GM18520 (cell line): ENCODE measurements around the gene KIR3DL2.
"Not testable (repeated sequence)": the region's sequence is repeated elsewhere in the genome, so short reads cannot be mapped to it uniquely, and the experiment has no call there.

Experiments
- ATAC-seq: cut with Tn5 transposase; IDR thresholded peaks from one replicate; pipeline ENCODE4 v1.9.1; 2021; ENCODE audit not compliant: unreplicated experiment

Gene KIR3DL2

GRCh38 chr19:54863459-54863858 lies 13.2 kb downstream of the KIR3DL2 start:
- not testable (repeated sequence) for ATAC-seq

- no peak for ATAC-seq
Observed at GRCh38 chr19:54871696-54872095, 21.5 kb downstream of the KIR3DL2 start.

DNA sequence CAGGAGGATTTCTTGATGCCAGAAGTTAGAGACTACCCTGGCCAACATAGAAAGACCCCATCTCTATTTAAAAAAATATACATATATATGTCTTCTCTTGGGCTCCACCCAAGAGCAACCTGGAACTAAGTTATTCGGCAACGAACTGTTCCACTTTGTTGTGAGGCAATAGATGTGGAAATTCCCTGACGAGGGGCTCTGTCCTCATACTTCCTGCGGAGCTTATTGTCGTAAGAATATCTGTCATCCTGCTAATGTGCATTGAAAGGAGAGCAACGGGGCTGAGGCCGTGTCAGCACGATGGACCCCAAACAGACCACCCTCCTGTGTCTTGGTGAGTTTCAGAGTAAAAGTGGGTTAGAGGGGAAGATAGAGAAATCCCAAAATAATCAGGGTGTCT lies 23.7 kb downstream of the KIR3DL2 start, which contains the start of gene FCAR:
FCAR (plus strand) TSS at position 246 of the 400 bp plus-strand sequence; CDS start at position 301, 55 bp downstream.
- ATAC-seq, result no peak

- no peak for ATAC-seq
Observed at GRCh38 chr19:54875506-54875905, 25.3 kb downstream of the KIR3DL2 start.

GRCh38 chr19:54877471-54877870 lies 27.2 kb downstream of the KIR3DL2 start:
- no peak for ATAC-seq

DNA sequence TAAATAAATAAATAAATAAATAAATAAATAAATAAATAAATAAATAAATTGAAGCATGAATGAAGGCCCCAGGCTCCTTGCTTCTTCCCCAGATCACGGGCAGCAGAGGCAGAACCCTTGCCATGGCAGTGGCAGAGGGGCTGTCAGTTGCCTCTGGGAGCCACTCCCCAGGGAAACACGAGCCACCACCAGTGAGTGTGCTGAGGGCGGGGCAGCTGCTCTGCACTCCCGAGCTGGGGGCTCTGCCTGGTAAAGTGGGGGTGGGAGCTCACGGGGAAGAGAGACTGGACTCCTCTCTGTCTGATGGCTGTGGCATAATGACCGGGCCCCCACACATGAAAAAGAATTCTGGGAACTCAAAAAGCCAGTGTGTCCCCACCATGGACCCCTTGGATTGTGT lies 31.6 kb downstream of the KIR3DL2 start:
- ATAC-seq, result no peak

DNA sequence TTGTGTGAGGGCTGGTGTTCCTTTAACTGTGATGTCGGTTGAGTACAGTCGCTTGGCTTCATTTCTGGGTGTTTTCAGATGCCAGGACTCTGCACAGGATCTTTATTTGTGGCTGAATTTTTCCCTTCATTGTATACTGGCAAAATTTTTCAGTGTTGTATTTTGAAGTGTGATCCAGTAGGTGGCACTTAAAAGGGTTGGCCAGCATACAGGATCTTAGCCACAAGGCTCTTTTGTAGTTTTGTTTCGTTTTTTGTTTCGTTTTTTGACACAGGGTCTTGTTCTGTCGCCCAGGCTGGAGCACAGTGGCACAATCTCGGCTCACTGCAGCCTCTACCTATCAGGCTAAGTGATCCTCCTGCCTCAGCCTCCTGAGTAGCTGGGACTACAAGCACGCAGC lies 32.5 kb downstream of the KIR3DL2 start:
- ATAC-seq, result no peak

DNA sequence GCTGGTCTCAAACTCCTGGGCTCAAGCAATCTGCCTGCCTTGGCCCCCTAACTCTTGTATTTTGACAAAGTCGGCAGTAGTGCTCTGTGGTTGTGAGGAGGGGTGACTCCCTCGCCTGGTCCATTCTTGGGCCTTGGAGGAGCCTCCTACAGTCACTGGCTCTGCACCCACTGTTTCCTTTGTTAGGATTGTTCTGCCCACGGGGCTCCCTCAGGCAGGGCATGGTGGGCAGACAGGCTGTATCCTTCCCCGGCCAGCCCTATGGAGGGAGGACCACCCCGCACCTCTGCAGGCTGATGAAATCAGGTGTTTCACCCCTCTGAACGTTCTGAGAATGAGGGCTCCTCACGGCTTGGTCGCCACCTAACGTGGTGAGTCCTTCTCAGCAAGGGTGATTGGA lies 33.0 kb downstream of the KIR3DL2 start:
- no peak for ATAC-seq

DNA sequence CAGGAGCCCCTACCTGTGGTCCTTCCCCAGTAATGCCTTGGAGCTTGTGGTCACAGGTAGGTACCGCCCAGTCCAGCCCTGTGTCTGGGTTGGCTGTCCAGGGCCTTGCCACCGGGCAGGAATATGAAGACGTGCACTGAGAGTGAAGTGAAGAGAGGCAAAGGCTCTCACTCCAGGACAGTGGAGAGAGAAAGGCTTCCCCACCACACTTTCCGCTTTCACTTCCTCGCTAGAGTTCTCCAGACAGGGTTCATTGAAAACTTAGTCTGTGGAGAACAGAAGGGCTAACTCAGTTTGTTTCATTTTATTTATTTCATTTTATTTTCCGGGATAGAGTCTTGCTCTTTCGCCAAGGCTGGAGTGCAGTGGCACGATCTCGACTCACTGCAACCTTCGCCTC lies 38.0 kb downstream of the KIR3DL2 start:
- no peak for ATAC-seq

GRCh38 chr19:54889566-54889965 lies 39.3 kb downstream of the KIR3DL2 start:
- no peak for ATAC-seq

DNA sequence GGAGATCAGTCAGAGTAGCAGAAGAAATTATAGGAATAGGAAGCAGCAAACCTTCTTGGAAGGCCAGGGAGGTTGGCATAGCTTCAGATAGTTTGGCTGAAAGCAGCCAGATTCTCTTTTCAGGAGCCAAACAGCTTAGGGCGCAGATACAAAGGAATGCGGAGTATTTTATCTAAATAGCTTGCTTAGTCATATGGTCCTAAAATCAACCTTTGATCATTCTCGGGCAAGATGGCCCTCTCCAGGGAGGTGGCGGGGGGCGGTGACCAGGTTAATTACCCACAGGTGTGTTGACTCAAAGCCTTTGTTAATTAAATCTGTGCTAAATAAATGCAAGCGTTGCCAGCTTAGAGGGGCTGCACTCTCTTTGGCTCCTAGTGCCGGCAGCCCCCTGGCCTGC lies 43.2 kb downstream of the KIR3DL2 start:
- no peak for ATAC-seq

DNA sequence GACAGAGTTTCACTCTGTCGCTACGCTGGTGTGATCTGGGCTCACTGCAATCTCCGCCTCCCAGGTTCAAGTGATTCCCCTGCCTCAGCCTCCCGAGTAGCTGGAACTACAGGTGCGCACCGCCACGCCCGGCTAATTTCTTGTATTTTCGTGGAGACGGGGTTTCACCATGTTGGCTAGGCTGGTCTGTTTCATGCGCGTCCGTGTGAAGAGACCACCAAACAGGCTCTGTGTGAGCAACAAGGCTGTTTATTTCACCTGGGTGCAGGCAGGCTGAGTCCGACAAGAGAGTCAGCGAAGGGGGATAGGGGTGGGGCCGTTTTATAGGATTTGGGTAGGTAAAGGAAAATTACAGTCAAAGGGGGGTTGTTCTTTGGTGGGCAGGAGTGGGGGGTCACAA lies 43.9 kb downstream of the KIR3DL2 start:
- not testable (repeated sequence) for ATAC-seq

DNA sequence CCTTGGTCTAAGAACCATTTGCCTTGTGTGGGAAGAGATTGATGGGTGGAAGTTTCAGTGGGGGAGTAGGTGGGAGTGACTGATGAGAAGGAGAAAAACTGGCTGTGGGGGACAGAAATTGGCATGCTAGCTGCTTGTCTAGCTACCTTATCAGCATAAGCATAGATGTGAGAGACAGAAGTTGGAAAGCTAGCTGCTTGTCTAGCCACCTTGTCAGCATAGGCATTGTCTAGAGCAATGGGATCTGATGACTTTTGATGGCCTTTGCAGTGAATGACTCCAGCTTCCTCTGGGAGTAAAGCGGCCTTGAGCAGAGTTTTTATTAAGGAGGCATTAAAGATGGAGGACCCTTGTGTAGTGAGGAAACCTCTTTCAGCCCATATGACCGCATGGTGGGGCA lies 45.8 kb downstream of the KIR3DL2 start:
- no peak for ATAC-seq

DNA sequence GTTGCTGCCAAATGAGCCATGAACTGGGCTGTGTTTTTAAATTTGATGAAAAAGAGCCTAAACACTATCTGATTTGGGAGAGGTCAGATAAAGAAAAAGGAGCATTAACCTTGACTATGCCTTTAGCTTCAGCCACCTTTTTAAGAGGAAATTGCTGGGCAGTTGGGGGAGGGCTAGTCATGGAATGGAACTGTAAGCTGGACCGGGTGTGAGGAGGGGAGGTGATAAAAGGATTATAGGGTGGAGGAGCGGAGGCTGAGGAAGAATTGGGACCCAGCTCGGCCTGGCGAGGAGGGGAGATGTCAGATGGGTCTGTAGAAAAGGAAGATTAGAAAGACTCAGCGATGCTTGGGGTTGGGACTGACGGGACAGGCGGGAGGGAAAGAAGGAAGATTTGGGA lies 48.4 kb downstream of the KIR3DL2 start:
- not testable (repeated sequence) for ATAC-seq

DNA sequence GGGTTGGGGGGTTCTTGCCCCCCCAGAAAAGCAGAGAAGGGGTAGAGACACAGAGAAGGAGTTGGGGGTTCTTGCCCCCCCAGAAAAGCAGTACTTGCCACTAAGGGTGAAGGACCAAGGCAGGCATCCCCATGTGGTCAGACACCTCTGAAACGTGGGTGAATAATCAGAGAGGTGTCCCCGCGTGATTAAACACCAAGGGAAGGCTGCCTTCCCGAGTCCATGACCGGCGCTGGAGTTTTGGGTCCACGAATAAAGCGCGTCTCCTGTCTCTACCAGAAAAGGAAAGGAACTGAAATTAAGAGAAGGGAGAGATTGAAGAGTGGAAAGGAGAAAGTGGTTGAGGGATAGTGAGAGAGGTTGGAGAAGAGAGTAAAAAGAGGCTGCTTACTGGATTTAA lies 49.4 kb downstream of the KIR3DL2 start:
- not testable (repeated sequence) for ATAC-seq

GRCh38 chr19:54901153-54901552 lies 50.9 kb downstream of the KIR3DL2 start:
- ATAC-seq, result not testable (repeated sequence)

- ATAC-seq, result no peak
Observed at GRCh38 chr19:54902061-54902460, 51.8 kb downstream of the KIR3DL2 start.

- no peak for ATAC-seq
Observed at GRCh38 chr19:54903303-54903702, 53.1 kb downstream of the KIR3DL2 start.

DNA sequence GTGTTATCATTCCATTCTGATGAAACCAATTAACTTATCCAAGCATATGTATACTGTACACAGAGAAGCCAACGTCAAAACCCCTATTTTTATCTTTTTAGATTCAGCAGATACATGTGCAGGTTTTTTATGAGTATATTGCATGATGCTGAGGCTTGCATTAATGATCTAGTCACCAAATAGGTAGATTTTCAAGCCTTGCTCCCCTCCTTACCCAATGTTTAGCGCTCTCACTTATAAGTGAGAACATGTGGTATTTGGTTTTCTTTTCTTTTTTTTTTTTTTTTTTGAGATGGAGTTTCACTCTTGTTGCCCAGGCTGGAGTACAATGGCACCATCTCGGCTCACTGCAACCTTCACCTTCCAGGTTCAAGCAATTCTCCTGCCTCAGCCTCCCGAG lies 54.0 kb downstream of the KIR3DL2 start:
- ATAC-seq, result not testable (repeated sequence)

DNA sequence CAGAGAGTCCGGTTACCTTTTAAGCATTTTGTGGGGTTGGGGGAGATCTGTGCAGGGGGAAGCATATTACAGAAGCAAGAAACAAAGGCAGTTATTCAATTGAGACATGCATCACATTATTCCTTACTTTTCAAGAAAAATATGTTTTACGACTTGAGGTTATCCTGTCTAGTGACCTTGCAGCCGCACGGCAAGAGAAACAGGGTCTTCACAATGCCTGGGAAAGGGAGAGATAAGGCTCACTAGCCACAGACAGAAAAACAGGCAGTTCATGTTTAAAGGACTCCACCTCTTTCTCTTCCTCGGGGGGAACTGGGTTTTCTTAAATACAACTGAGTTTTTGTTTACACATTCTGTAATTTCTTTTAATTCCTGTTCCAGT lies 55.2 kb downstream of the KIR3DL2 start:
- ATAC-seq, result no peak

GRCh38 chr19:54905803-54906511 lies 55.7 kb downstream of the KIR3DL2 start, which contains the start of gene NCR1:
Gene NCR1, plus strand, starts transcription at chr19:54906148. Its CDS starts 40 bp downstream, at chr19:54906188.
- ATAC-seq, result no peak

- no peak for ATAC-seq
Observed at GRCh38 chr19:54906819-54907218, 56.6 kb downstream of the KIR3DL2 start.

DNA sequence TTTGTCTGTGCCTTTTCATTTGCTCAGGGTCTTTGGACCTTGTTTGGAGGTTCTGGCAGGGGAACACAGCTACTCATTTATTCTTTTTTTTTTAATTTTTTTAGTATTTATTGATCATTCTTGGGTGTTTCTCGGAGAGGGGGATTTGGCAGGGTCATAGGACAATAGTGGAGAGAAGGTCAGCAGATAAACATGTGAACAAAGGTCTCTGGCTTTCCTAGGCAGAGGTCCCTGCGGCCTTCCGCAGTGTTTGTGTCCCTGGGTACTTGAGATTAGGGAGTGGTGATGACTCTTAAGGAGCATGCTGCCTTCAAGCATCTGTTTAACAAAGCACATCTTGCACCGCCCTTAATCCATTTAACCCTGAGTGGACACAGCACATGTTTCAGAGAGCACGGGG lies 57.7 kb downstream of the KIR3DL2 start:
- not testable (repeated sequence) for ATAC-seq
